ENCODE results near the gene STPG4.
"Not testable (repeated sequence)": the region's sequence is repeated elsewhere in the genome, so short reads cannot be mapped to it uniquely, and the experiment has no call there.

The STPG4 gene

GRCh38 chr2:47155091-47155876 is at the start of gene STPG4:
TSS of gene STPG4 (minus strand) at chr2:47155308. CDS start at chr2:47155251, 57 bp downstream.
- no peak for DNase-seq (ENCODE audit: low read depth in 2 of 2, low spot score in 1 of 2)

GRCh38 chr2:47204691-47205090 is 49.6 kb upstream of the STPG4 start:
- DNase-seq (ENCODE audit: low read depth in 2 of 2, low spot score in 1 of 2): no peak

GRCh38 chr2:47203995-47204394 is 48.9 kb upstream of the STPG4 start:
- DNase-seq (ENCODE audit: low read depth in 2 of 2, low spot score in 1 of 2): no peak

GRCh38 chr2:47201224-47201623 is 46.1 kb upstream of the STPG4 start:
- no peak for DNase-seq (ENCODE audit: low read depth in 2 of 2, low spot score in 1 of 2)

GRCh38 chr2:47198985-47199451 is 43.9 kb upstream of the STPG4 start:
- no peak for DNase-seq (ENCODE audit: low read depth in 2 of 2, low spot score in 1 of 2)

- DNase-seq (ENCODE audit: low read depth in 2 of 2, low spot score in 1 of 2): no peak
Observed at GRCh38 chr2:47196499-47196898, 41.4 kb upstream of the STPG4 start.

- DNase-seq (ENCODE audit: low read depth in 2 of 2, low spot score in 1 of 2): no peak
Observed at GRCh38 chr2:47196046-47196445, 40.9 kb upstream of the STPG4 start.

- no peak for DNase-seq (ENCODE audit: low read depth in 2 of 2, low spot score in 1 of 2)
Observed at GRCh38 chr2:47195148-47195547, 40.0 kb upstream of the STPG4 start.

GRCh38 chr2:47194410-47194809 is 39.3 kb upstream of the STPG4 start:
- DNase-seq (ENCODE audit: low read depth in 2 of 2, low spot score in 1 of 2): no peak

- no peak for DNase-seq (ENCODE audit: low read depth in 2 of 2, low spot score in 1 of 2)
Observed at GRCh38 chr2:47193607-47194006, 38.5 kb upstream of the STPG4 start.

- DNase-seq (ENCODE audit: low read depth in 2 of 2, low spot score in 1 of 2): no peak
Observed at GRCh38 chr2:47190188-47190881, 35.2 kb upstream of the STPG4 start.

GRCh38 chr2:47189635-47190034 is 34.5 kb upstream of the STPG4 start:
- DNase-seq (ENCODE audit: low read depth in 2 of 2, low spot score in 1 of 2): no peak

GRCh38 chr2:47187069-47187468 is 32.0 kb upstream of the STPG4 start:
- DNase-seq (ENCODE audit: low read depth in 2 of 2, low spot score in 1 of 2): no peak

GRCh38 chr2:47186351-47186750 is 31.2 kb upstream of the STPG4 start:
- DNase-seq (ENCODE audit: low read depth in 2 of 2, low spot score in 1 of 2): no peak

GRCh38 chr2:47185098-47185497 is 30.0 kb upstream of the STPG4 start:
- not testable (repeated sequence) for DNase-seq (ENCODE audit: low read depth in 2 of 2, low spot score in 1 of 2)

- no peak for DNase-seq (ENCODE audit: low read depth in 2 of 2, low spot score in 1 of 2)
Observed at GRCh38 chr2:47181176-47181575, 26.1 kb upstream of the STPG4 start.

- no peak for DNase-seq (ENCODE audit: low read depth in 2 of 2, low spot score in 1 of 2)
Observed at GRCh38 chr2:47180531-47180930, 25.4 kb upstream of the STPG4 start.

- no peak for DNase-seq (ENCODE audit: low read depth in 2 of 2, low spot score in 1 of 2)
Observed at GRCh38 chr2:47179388-47179787, 24.3 kb upstream of the STPG4 start.

GRCh38 chr2:47178341-47178740 is 23.2 kb upstream of the STPG4 start:
- no peak for DNase-seq (ENCODE audit: low read depth in 2 of 2, low spot score in 1 of 2)

- DNase-seq (ENCODE audit: low read depth in 2 of 2, low spot score in 1 of 2): no peak
Observed at GRCh38 chr2:47177043-47177565, 22.0 kb upstream of the STPG4 start.

- DNase-seq (ENCODE audit: low read depth in 2 of 2, low spot score in 1 of 2): no peak
Observed at GRCh38 chr2:47174733-47175361, 19.7 kb upstream of the STPG4 start.
